Ammon's horn (tissue), 1 donor: ENCODE results near the gene FEN1.

Experiments
- DNase-seq: peaks from one replicate; pipeline ENCODE4 v3.0.0-alpha.2; 2016; ENCODE audit warnings: low spot score

FEN1 gene

DNA sequence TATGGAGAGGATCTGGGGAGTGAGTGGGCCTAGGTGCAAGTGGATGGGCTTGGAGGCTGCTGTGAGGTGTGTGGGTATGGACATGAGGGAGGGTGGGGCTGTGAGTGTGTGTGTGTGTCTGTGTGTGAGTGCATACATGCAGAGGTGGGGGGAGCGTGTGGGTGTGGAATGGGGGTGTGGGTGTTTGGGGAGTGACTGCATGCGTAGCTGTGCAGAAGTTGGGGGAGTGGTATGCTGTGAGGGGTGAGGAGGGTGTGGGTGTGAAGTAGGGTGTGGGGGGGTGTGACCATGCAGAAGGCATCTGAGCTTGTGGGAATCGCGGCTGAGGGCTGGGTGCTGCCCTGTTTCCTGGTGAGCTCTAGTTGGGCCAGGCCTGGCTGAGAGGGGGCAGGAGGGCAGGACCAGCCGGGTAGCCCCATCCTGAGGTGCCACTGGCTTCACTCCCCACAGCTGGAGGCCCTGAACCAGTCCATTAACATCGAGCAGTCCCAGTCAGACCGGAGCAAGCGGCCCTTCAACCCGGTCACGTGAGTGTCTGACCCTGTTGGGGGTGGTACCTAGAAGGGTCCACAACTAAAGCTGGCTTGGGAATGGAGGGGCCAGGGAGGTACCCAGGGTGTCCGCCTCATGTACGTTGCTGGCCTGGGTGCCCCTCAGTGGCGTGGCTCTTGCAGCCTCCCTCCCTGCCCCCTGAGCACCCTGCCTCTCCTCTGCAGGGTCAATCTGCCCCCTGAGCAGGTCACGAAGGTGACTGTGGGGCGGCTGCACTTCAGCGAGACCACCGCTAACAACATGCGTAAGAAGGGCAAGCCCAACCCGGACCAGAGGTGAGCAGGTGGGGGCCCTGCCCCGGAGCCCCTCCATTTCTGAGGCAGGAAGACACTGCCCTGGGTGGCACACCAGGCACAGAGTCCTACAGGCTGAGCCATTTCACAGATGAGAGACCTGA is 16.8 kb upstream of the FEN1 start:
- no peak for DNase-seq

DNA sequence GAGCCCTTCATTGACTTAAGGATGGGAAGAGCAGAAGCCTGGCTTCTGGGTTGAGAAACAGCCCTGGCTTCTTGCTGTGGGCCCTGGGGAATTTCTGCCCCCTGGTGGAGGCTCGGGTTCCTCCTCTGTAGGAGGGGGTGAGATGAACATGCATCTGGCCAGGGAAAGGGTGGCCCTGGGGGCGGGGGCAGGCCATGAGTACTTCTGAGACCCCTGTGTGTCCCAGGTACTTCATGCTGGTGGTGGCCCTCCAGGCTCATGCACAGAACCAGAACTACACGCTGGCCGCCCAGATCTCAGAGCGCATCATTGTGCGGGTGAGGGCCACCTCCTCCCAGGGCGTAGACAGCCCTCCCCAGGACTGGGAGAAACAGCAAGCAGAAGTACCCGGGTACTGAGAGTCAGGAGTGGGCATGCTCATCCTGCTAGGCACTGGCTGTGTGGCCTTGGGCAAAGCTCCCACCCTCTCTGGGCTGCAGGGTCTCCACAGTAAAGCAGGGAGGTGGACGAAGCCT is 16.1 kb upstream of the FEN1 start:
- DNase-seq = peak; percentile 62

DNA sequence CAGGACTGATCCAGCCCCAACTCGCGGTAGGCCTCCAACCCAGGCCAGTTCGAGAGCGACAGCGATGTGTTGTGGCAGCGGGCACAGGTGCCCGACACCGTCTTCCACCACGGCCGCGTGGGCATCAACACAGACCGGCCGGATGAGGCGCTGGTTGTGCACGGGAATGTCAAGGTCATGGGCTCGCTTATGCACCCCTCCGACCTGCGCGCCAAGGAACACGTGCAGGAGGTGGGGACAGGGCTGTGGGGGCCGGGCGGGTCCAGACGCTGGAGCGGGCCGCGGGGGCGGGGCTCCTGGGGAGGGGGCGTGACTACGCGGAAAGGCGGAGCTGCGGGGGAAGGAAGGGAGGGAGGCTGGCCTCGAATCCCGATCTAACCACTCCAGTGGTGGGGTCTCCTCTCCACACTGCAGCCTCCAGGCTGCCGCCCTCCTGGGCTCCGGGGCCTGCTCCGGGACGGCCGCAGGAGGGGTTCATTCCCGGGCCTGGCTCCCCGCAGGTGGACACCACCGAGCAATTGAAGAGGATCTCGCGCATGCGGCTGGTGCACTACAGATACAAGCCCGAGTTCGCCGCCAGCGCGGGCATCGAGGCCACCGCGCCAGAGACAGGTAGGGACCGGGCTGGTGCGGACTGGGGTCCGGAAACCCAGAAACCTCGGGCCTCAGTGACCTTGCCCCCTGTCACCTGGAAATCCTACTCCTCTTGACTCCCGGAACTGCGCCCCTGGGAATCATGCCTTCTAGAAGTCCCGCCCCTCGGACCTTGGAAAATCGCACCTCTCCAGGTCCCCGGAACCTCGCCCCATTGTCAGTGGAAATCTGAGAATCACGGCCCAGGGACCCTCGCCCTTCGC is 15.2 kb upstream of the FEN1 start:
- DNase-seq = no peak

DNA sequence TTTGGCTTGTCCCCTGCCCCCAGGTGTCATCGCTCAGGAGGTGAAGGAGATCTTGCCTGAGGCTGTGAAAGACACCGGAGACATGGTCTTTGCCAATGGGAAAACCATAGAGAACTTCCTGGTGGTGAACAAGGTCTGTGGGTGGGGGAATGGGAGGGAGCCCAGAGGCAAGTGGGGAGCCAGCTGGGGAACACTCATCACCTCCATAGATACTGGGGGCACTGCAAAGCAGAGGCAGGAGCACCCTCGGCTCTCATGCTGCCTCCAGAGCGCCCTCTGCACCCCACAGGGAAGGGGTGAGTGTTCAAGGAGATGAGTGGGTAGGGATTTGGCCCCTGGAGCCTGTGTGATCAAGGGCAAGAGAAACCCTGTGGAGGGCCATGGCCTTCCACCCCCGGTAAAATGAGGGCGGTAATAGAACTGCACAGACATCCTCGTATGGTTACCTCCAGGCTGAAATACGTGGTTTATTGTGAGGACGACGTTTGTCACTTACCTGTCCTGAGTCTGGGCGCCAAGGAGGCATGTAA is 14.3 kb upstream of the FEN1 start:
- DNase-seq = no peak

DNA sequence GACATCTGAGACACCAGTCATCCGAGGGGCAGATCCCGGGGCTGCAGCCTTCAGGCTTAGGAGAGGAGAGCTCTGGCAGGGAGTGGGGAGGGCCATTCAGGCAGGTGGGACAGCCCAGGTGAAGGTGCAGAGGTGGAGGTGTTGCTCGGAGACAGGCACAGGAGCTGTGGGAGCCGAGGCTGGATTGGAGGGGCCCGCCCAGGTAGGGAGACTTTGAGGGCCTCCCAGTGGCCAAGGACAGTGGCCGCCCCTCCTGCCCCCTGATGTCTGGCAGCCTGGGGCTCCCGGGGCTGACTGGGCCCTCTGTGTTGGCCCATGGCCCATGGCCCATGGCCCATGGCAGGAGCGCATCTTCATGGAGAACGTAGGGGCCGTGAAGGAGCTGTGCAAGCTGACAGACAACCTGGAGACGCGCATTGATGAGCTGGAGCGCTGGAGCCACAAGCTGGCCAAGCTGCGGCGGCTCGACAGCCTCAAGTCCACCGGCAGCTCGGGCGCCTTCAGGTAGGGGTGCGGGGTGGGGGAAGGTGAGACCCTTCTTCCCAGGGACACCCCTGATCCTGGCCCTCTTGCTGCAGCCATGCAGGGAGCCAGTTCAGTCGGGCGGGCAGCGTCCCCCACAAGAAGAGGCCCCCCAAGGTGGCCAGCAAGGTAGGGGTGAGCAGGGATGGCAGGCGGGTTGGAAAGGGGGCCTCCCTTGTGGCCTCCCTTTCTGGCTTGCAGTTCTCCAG is 13.6 kb upstream of the FEN1 start:
- DNase-seq = no peak

DNA sequence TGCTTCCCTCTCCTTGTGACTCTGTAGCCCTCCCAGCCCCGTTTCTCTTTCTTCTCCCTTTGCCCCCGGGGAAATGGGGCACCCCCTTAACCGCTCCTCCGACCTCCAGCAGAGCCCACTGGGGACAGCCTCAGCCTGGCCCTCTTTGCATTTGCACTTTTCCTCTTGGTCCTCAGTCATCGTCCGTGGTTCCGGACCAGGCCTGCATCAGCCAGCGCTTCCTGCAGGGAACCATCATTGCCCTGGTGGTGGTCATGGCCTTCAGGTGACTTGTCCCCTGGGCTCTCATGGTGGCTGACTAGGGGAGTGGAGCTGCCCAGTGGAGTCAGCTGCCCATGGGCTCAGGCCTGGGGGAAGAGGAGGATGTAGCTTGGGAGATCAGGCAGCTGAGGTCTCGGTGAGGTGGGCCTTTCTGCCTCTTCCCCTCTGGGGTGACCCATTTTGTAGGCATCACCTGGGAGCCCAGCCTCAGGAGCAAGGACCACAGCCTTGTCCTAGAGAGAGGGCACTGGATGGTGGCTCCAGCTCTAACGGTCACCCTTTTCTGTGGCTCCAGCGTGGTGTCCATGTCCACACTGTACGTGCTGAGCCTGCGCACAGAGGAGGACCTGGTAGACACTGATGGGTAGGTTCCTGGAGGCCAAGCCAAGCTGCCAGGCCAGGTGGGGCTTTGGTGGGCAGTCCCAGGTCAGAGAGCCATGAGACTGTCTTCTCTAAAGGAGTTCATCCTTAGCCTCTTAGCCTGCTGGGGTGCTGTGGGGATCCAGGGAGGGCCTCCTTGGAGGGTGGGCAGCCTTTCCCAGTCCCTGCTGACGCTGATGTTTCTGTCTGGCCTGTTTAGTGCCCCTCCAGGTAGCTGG is 12.8 kb upstream of the FEN1 start:
- no peak for DNase-seq

- no peak for DNase-seq
Measured at GRCh38 chr11:61780581-61781162, 12.0 kb upstream of the FEN1 start.

DNA sequence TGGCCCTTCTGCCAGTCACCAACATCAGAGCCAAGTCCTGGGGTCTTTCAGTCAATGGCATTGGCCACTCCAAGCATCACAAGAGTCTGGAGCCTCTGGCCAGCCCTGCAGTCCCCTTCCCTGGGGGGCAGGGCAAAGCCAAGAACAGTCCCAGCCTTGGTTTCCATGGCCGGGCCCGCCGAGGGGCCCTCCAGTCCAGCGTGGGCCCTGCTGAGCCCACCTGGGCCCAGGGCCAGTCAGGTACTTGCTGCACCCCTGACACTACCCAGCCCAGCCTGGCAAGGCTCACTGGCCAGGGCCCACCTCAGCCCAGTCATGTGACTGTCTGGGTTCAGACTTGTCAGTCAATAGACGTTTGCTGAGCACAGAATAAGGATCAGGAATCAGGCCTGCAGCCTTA is 11.1 kb upstream of the FEN1 start:
- DNase-seq = no peak

- no peak for DNase-seq
Measured at GRCh38 chr11:61782299-61782698, 10.4 kb upstream of the FEN1 start.

- DNase-seq = no peak
Measured at GRCh38 chr11:61782841-61783240, 9.9 kb upstream of the FEN1 start.

- DNase-seq = no peak
Measured at GRCh38 chr11:61783717-61784505, 8.8 kb upstream of the FEN1 start.

- no peak for DNase-seq
Measured at GRCh38 chr11:61784506-61784805, 8.3 kb upstream of the FEN1 start.

- no peak for DNase-seq
Measured at GRCh38 chr11:61785837-61786402, 6.8 kb upstream of the FEN1 start.

GRCh38 chr11:61787928-61788491 is 4.7 kb upstream of the FEN1 start:
- peak; percentile 82 for DNase-seq

DNA sequence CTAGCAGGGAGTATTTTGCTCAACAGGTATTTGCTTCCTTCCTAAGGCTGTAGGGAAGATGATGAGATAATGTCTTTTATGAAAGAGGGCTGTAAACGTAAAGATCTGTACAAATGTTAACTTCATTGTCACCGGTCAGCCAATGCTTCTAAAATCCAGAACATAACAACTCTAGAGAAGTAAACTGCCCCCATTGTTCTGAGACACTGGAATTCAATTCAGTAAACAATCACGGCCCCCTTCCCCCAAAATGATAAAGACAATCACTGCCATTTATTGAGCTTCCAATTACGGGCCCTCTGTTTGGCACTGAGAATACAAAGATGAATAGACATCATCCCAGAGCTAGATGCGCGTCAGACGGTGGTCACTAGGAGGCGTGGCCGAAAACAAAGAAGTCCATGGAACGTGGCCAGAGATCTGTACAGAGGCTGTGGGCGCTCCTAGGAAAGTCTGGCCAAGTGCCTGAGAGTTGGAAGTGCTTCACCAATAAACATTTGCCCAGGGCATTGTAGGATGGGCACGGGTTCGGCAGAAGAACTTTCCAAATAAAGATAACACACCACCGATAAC is 888 bp upstream of the FEN1 start:
- peak; percentile 96 for DNase-seq

GRCh38 chr11:61793083-61793828 is 545 bp downstream of the FEN1 start:
- DNase-seq = no peak

- DNase-seq = no peak
Measured at GRCh38 chr11:61793829-61794204, 1.1 kb downstream of the FEN1 start.

DNA sequence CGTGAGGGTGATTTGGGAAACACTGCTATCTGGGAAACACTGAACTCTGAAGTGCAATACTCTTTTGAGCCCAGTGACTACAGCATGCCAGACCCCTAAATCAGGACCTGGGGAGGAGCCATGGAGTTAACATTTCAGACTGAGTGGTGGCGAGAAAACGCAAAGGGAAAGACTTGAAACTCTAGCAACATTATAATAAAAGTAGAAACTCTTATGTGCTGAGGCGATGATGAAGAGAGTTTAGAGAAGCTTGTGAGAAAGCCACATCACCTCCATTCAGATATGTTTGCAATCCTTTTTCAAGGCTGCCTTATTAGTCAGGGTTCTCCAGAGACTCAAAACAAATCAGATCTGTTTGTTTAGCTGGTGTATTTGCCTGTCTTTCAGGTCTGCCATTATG is 1.9 kb downstream of the FEN1 start:
- no peak for DNase-seq
